Measurements from ENCODE around the gene PARD6B.

- TF ChIP-seq CTCF (IDR thresholded peaks at IDR 0.05; ENCODE audit: low read depth, low read length) (no peak; the same call in 1 of the 2 replicates), EZH2phosphoT487 (IDR thresholded peaks at IDR 0.05; ENCODE audit: low read depth) (no peak)
Observed at GRCh38 chr20:50731930-50732690, 730 bp downstream of the PARD6B start.

All from OCI-LY3 (cell line).